Gastroesophageal sphincter (tissue), 4 donors: Measurements from ENCODE around the gene FBXO31. TPM values are rescaled to one million over a fixed set of nuclear protein-coding genes. Genes with fewer than 3 reads are reported as not detected.
A peak's percentile ranks its signal among the peaks of the same experiment; 100 is the strongest.

Source experiments
- ATAC-seq: fragments of 150-250 bp; one replicate; pipeline ENCODE4 v1.9.1; 2016; ENCODE audit warnings: mild to moderate bottlenecking, moderate library complexity
- H3K27ac ChIP-seq, 4 donors: fragments of 200-600 bp; sonication (generic) in 3 of 4; 1 replicate in 3 of 4; 2 replicates in 1 of 4; pipeline ENCODE4 v1.5.1; 2016 to 2019
- H3K27me3 ChIP-seq: fragments of 200-600 bp; sonication (generic); one replicate; pipeline ENCODE4 v1.5.1; 2019
- H3K36me3 ChIP-seq, 2 donors: fragments of 200-600 bp; sonication (generic); one replicate each; pipeline ENCODE4 v1.5.1; 2019; ENCODE audit warnings: control low read depth in 1 of 2
- H3K4me1 ChIP-seq, 3 donors: fragments of 200-600 bp; sonication (generic); 1 replicate in 2 of 3; 2 replicates in 1 of 3; pipeline ENCODE4 v1.5.1; 2016 to 2019; ENCODE audit warnings: control low read depth in 2 of 3
- H3K4me3 ChIP-seq, 2 donors: fragments of 200-600 bp; sonication (generic); one replicate each; pipeline ENCODE4 v1.5.1; 2019; ENCODE audit warnings: mild to moderate bottlenecking in 1 of 2, moderate library complexity in 1 of 2
- H3K9me3 ChIP-seq, 3 donors: fragments of 200-600 bp; sonication (generic); one replicate each; pipeline ENCODE4 v1.5.1; 2017 to 2019; ENCODE audit warnings: control low read depth in 2 of 3
- CTCF ChIP-seq, 4 experiments: fragments of 200-600 bp in 2 of 4; fragments of 450-650 bp in 2 of 4; sonication (generic) in 1 of 4; IDR thresholded peaks; one replicate each; pipeline ENCODE4 v1.5.1; 2017 to 2019; ENCODE audit warnings: antibody characterized with exemption in 4 of 4, mild to moderate bottlenecking in 2 of 4, moderate library complexity in 2 of 4
- EP300 ChIP-seq: sonication (generic); formaldehyde crosslinking; IDR thresholded peaks from one replicate; pipeline ENCODE4 v1.6.1; 2017; ENCODE audit warnings: antibody characterized with exemption, mild to moderate bottlenecking
- POLR2A ChIP-seq, 2 donors: fragments of 450-650 bp; IDR thresholded peaks; one replicate each; pipeline ENCODE4 v1.6.1; 2017; ENCODE audit warnings: antibody characterized with exemption in 2 of 2, mild to moderate bottlenecking in 2 of 2, moderate library complexity in 1 of 2
- POLR2AphosphoS5 ChIP-seq: sonication (generic); formaldehyde crosslinking; IDR thresholded peaks from one replicate; pipeline ENCODE4 v1.6.1; 2017; ENCODE audit warnings: antibody characterized with exemption
- WGBS, 2 donors: methylation state at CpG; one replicate each; pipeline ENCODE4 v1.1.5; 2018; ENCODE audit warnings: low coverage in 1 of 2; 5-methylcytosine and 5-hydroxymethylcytosine counted together
- total RNA-seq, 4 donors: library from RNA; depleted of rRNA; stranded (reverse); fragments of >200 nt; gene quantifications; one replicate each; pipeline ENCODE4 v1.1.0, GENCODE V29; 2016

The FBXO31 gene
- 100 to 1,000 TPM in 1 of 4 donors, 10 to 100 TPM in 3; 69.2 to 141 (median 85.1) TPM for total RNA-seq

- Histone ChIP-seq H3K27me3 (no peaks in the 10 kb centered on the region), H3K27ac (peak within 1 kb of the TSS; percentile 70 to 99 (median 96)), H3K9me3 (no peaks in the 10 kb centered on the region), H3K36me3 (no peaks in the 10 kb centered on the region), H3K4me3 (peak within 1 kb of the TSS; percentile 82 to 89), H3K4me1 (peaks cover 0 to 71% (median 34%) of the 10 kb centered on the region in 3 donors)
- peak; percentile 77 for ATAC-seq
- no CpG with 5 or more reads among the region's 92 CpGs for WGBS, 2 donors
- peak in 1 of 4 experiments; percentile 14 for TF ChIP-seq CTCF (IDR thresholded peaks at IDR 0.05)
- TF ChIP-seq EP300 = no peak
- peak; percentile 93 to 97 for TF ChIP-seq POLR2A (IDR thresholded peaks at IDR 0.05)
- TF ChIP-seq POLR2AphosphoS5 = peak; percentile 80
Observed at GRCh38 chr16:87383505-87384161, at the start of gene FBXO31. TSS of gene FBXO31 (minus strand) at chr16:87383776. CDS start at chr16:87383744, 32 bp downstream.

GRCh38 chr16:87432330-87432915 is 48.8 kb upstream of the FBXO31 start:
- Histone ChIP-seq H3K27ac (no peak overlapping the region), H3K4me3 (no peak overlapping the region)
- 97% methylated on average over 6 of the region's 15 CpGs; no CpG with 5 or more reads in 1 of the 2 donors for WGBS, 2 donors

GRCh38 chr16:87431926-87432325 is 48.4 kb upstream of the FBXO31 start:
- Histone ChIP-seq H3K36me3 (peaks cover 0 to 48% of the 10 kb centered on the region in 2 donors), H3K27ac (no peak overlapping the region), H3K27me3 (no peaks in the 10 kb centered on the region), H3K9me3 (no peaks in the 10 kb centered on the region), H3K4me3 (no peak overlapping the region), H3K4me1 (peaks cover 0 to 39% (median 14%) of the 10 kb centered on the region in 3 donors)
- ATAC-seq = no peak
- 51 to 55% methylated on average over 5 to 6 of the region's 7 CpGs for WGBS, 2 donors
- TF ChIP-seq POLR2A (IDR thresholded peaks at IDR 0.05) (no peak), POLR2AphosphoS5 (no peak), CTCF (IDR thresholded peaks at IDR 0.05) (no peak), EP300 (no peak)

More at GRCh38 chr16:87432330-87432915, 48.8 kb upstream of the FBXO31 start:
- no peaks in the 10 kb centered on the region for H3K27me3 ChIP-seq
- H3K36me3 ChIP-seq = peaks cover 0 to 43% of the 10 kb centered on the region in 2 donors
- H3K4me1 ChIP-seq = peaks cover 0 to 36% (median 14%) of the 10 kb centered on the region in 3 donors
- ATAC-seq = no peak
- TF ChIP-seq EP300 (no peak), POLR2A (IDR thresholded peaks at IDR 0.05) (no peak), POLR2AphosphoS5 (no peak), CTCF (IDR thresholded peaks at IDR 0.05) (no peak)
- H3K9me3 ChIP-seq = no peaks in the 10 kb centered on the region

- Histone ChIP-seq H3K27me3 (no peaks in the 10 kb centered on the region), H3K4me3 (no peak overlapping the region), H3K36me3 (peaks cover 0 to 80% of the 10 kb centered on the region in 2 donors), H3K27ac (no peak overlapping the region), H3K9me3 (no peaks in the 10 kb centered on the region), H3K4me1 (peaks cover 0 to 18% (median 3%) of the 10 kb centered on the region in 3 donors)
- no peak for TF ChIP-seq CTCF (IDR thresholded peaks at IDR 0.05)
- no peak for TF ChIP-seq EP300
- TF ChIP-seq POLR2AphosphoS5 = no peak
- 79 to 80% methylated on average over 12 to 14 of the region's 18 CpGs for WGBS, 2 donors
- ATAC-seq = no peak
Observed at GRCh38 chr16:87426423-87427215, 43.0 kb upstream of the FBXO31 start.
